DMS153 (cell line): ENCODE measurements around the gene FRAS1.
"Not testable (repeated sequence)": the region's sequence is repeated elsewhere in the genome, so short reads cannot be mapped to it uniquely, and the experiment has no call there.

Experiments
- DNase-seq: peaks from one replicate; lab custom pipeline; 2025; lab: John Stamatoyannopoulos, UW

Gene FRAS1, protein sequence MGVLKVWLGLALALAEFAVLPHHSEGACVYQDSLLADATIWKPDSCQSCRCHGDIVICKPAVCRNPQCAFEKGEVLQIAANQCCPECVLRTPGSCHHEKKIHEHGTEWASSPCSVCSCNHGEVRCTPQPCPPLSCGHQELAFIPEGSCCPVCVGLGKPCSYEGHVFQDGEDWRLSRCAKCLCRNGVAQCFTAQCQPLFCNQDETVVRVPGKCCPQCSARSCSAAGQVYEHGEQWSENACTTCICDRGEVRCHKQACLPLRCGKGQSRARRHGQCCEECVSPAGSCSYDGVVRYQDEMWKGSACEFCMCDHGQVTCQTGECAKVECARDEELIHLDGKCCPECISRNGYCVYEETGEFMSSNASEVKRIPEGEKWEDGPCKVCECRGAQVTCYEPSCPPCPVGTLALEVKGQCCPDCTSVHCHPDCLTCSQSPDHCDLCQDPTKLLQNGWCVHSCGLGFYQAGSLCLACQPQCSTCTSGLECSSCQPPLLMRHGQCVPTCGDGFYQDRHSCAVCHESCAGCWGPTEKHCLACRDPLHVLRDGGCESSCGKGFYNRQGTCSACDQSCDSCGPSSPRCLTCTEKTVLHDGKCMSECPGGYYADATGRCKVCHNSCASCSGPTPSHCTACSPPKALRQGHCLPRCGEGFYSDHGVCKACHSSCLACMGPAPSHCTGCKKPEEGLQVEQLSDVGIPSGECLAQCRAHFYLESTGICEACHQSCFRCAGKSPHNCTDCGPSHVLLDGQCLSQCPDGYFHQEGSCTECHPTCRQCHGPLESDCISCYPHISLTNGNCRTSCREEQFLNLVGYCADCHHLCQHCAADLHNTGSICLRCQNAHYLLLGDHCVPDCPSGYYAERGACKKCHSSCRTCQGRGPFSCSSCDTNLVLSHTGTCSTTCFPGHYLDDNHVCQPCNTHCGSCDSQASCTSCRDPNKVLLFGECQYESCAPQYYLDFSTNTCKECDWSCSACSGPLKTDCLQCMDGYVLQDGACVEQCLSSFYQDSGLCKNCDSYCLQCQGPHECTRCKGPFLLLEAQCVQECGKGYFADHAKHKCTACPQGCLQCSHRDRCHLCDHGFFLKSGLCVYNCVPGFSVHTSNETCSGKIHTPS (N-terminal part only)

DNA sequence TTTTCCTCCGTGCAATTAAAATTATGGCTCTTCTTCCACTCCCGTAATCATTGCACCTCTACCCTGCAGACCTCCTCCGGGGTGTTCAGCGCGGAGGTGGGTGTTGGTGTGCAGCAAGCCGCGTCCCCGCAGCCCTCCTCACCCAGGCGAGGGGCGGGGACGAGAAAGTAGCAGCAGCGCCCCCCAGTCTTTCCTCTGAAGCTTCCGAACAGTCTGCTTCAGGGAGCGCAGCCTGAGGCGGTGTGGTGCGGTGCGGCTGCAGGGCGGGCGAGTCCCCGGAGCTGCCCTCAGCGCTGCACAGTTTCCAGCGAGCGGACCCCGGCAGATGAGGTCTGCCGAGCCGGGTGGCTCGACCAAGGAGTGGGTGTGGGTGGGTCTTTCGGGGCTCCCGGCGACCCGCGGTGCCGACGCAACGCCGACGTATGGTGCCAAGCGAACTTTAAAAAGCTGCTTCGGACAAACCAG lies at the start of gene FRAS1:
Gene FRAS1, plus strand, starts transcription at position 189 of the 465 bp plus-strand sequence. CDS start 687 bp downstream, outside the sequence.
- DNase-seq = peak; percentile 35

- not testable (repeated sequence) for DNase-seq
Measured at GRCh38 chr4:78011003-78011402, 46.1 kb upstream of the FRAS1 start.

GRCh38 chr4:78014889-78015886 lies 41.9 kb upstream of the FRAS1 start:
- DNase-seq = peak; percentile 82

GRCh38 chr4:78018271-78019049 lies 38.7 kb upstream of the FRAS1 start:
- no peak for DNase-seq

DNA sequence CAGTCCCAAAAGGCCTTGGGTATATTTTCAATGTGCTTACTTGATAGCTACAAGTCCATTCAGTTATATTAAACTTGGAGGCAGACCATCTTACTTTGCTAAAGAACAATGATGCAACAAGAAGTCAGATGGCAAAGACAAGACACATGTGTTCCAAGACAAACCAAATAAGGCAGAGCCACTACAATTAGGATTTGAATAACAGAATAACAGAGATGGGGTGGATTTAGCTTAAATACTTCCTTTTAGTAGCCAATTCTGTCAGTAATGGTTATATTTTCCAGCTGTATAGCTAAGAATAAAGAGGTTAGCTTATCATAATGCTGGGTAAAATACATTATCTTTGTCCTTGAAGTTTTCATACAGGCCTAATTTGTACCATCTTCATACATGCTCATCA lies 37.7 kb upstream of the FRAS1 start:
- no peak for DNase-seq

DNA sequence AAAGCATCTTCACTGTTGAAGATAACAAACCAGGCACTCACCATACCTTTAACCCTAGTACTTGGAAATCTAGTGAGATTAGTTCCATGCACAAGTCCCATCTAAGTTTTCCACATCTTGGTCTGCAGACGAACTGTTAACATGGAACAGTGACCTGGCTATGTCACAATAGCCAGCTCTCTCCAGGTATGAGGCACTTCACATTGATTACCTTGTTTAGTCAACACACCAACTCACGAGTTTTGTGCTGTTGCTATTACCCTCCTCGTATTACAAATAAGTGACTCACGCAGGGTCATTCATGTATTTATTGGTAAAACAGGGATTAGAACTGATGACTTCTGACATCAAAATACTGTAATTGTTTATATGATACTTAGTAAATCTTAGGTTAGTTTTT lies 36.4 kb upstream of the FRAS1 start:
- peak; percentile 81 for DNase-seq

DNA sequence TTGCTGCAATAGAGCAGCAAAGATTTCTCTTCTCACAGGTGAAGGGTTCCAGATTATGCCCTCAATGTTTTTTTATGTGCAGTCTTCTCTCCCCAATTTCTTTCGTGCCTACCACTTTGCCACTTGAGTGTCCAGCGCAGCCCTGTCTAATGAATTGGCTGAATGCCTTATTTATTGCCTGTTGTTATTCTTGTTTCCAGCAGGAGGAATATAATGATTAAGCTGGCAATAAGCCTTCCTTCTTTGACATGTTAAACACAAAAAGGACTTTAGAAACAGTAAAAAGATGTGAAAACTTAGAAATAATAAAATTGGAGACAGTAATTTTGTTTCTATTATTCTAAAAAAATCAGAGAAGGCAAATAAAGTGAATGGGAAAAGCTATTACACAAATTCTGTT lies 34.6 kb upstream of the FRAS1 start:
- peak; percentile 13 for DNase-seq

- DNase-seq = no peak
Measured at GRCh38 chr4:78024085-78024484, 33.0 kb upstream of the FRAS1 start.

DNA sequence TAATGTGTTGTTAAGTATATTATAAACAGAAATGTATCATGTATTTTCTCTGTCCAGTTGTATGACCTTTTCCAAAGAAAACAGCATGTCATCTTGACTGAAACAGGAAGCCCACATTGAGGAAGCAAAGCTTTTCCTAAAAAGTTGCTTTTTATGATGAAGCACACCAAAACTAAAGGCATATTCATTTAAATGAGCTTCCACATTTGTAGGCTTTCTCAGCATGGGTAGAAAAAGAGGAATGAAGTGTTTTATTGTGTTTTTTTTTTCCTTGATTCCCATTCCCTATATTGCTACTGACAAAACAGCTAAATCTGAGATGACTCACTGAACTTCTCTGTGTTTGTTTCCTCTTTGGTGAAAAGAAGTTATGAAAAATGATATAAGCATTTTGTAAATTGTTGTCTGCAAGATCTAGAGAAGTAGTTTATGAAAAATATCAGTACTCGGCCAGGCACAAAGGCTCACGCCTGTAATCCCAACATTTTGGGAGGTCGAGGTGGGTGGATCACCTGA lies 32.5 kb upstream of the FRAS1 start:
- DNase-seq = no peak

- no peak for DNase-seq
Measured at GRCh38 chr4:78031417-78031950, 25.6 kb upstream of the FRAS1 start.

GRCh38 chr4:78032446-78032845 lies 24.7 kb upstream of the FRAS1 start:
- DNase-seq = peak; percentile 98

- DNase-seq = no peak
Measured at GRCh38 chr4:78032929-78033328, 24.2 kb upstream of the FRAS1 start.

GRCh38 chr4:78033861-78034260 lies 23.3 kb upstream of the FRAS1 start:
- DNase-seq = no peak

- DNase-seq = no peak
Measured at GRCh38 chr4:78038704-78039103, 18.4 kb upstream of the FRAS1 start.

DNA sequence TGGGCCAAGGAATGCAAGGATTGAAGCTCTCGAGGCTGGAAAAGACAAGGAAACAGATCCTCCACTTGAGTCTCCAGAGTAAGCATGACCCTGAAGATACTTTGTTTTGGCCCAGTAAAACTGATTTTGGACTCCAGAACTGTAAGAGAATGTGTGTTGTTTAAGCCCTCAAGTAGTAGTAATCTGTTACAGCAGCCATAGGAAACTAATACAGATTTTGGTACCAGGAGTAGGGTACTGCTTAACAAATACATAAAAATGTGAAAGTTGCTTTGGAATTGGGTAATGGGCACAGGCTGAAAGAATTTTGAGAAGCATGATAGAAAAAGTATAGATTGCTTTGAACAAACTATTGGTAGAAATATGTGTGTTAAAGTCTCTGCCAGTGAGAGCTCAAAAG lies 17.4 kb upstream of the FRAS1 start:
- no peak for DNase-seq

- no peak for DNase-seq
Measured at GRCh38 chr4:78040431-78040830, 16.7 kb upstream of the FRAS1 start.

- DNase-seq = peak; percentile 29
Measured at GRCh38 chr4:78047366-78047765, 9.8 kb upstream of the FRAS1 start.

GRCh38 chr4:78056265-78057129 lies 626 bp upstream of the FRAS1 start:
- peak; percentile 98 for DNase-seq
